Measurements from ENCODE around the gene EGR4.
A peak's percentile ranks its signal among the peaks of the same experiment; 100 is the strongest.

The EGR4 gene

DNA sequence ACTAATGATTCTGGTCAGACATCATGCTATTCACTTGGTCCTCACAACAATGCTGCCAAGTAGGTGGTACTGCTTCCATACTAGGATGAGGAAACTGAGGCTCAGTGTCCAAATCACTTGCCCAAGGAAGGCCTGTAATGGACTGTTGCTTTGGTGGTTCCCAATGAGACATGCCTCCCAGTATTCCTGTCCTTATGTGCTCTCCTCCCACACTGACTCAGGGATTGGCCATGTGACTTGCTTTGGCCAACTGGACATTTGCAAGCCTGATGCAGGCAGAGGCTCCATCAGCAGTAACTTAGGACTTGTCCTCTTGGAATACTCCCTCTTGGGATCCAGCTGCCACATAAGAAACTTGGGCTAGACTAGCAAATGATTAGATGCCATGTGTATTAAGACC lies 12.1 kb downstream of the EGR4 start:
- Histone ChIP-seq H3K27me3 (ENCODE audit: control insufficient read depth, low read length) (no peaks in the 10 kb centered on the region), H3F3A (ENCODE audit: control insufficient read depth, insufficient read depth) (peaks cover 3% of the 10 kb centered on the region; the same call in 1 of the 2 replicates), H3K4me1 (ENCODE audit: control insufficient read depth, low read length) (peaks cover 33% of the 10 kb centered on the region), H3K4me2 (ENCODE audit: low read length) (peak overlapping the region; percentile 99; the same call in 1 of the 2 replicates), H4K20me1 (ENCODE audit: control insufficient read depth, insufficient read depth, low read depth, low read length) (peaks cover 26% of the 10 kb centered on the region), H3K9me2 (replicated peaks; ENCODE audit: control insufficient read depth, low read length) (no peaks in the 10 kb centered on the region), H3K27ac (ENCODE audit: low read depth, low read length) (no peak overlapping the region), H3K4me3 (ENCODE audit: low read length) (no peak overlapping the region), H3K79me2 (ENCODE audit: control insufficient read depth, low read length) (peaks cover 80% of the 10 kb centered on the region), H3K9me3 (ENCODE audit: control insufficient read depth, insufficient read depth, low read length) (no peaks in the 10 kb centered on the region), H3K36me3 (ENCODE audit: control insufficient read depth, low read length) (peaks cover 77% of the 10 kb centered on the region)
- TF ChIP-seq, protein P1, sequence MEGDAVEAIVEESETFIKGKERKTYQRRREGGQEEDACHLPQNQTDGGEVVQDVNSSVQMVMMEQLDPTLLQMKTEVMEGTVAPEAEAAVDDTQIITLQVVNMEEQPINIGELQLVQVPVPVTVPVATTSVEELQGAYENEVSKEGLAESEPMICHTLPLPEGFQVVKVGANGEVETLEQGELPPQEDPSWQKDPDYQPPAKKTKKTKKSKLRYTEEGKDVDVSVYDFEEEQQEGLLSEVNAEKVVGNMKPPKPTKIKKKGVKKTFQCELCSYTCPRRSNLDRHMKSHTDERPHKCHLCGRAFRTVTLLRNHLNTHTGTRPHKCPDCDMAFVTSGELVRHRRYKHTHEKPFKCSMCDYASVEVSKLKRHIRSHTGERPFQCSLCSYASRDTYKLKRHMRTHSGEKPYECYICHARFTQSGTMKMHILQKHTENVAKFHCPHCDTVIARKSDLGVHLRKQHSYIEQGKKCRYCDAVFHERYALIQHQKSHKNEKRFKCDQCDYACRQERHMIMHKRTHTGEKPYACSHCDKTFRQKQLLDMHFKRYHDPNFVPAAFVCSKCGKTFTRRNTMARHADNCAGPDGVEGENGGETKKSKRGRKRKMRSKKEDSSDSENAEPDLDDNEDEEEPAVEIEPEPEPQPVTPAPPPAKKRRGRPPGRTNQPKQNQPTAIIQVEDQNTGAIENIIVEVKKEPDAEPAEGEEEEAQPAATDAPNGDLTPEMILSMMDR (IDR thresholded peaks at IDR 0.05; ENCODE audit: low read depth, low read length, poor library complexity, severe bottlenecking) = no peak
- no peak for TF ChIP-seq EZH2phosphoT487 (IDR thresholded peaks at IDR 0.05; ENCODE audit: borderline replicate concordance, low read length)

DNA sequence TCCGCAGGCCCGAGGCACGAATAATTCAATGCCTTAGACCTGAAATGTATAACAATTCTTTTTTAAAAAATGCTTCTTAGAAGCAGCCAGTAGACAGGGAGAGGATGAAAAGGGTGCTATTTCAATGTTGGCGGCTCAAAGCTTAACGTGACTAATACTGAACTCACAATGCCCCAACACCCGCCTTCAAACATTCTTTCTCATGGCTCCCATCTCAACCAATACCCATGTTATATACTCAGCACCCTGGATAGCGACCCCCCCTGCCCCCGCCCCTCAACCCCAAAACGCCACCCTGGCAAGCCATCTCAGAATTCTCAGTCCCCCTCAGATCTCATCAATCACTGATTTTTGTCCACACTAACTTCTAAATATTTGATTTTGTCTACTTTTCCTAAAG lies 13.5 kb downstream of the EGR4 start:
- Histone ChIP-seq H3K9me2 (replicated peaks; ENCODE audit: control insufficient read depth, low read length) (no peaks in the 10 kb centered on the region), H3K9me3 (ENCODE audit: control insufficient read depth, insufficient read depth, low read length) (no peaks in the 10 kb centered on the region), H3K4me1 (ENCODE audit: control insufficient read depth, low read length) (peaks cover 19% of the 10 kb centered on the region), H3K79me2 (ENCODE audit: control insufficient read depth, low read length) (peaks cover 94% of the 10 kb centered on the region), H3K36me3 (ENCODE audit: control insufficient read depth, low read length) (peaks cover 84% of the 10 kb centered on the region), H3F3A (ENCODE audit: control insufficient read depth, insufficient read depth) (0 out of 2 replicates have a peak, but pooled peaks cover 1% of the 10 kb centered on the region), H3K4me3 (ENCODE audit: low read length) (no peak overlapping the region), H4K20me1 (ENCODE audit: control insufficient read depth, insufficient read depth, low read depth, low read length) (peaks cover 26% of the 10 kb centered on the region), H3K27ac (ENCODE audit: low read depth, low read length) (no peak overlapping the region), H3K27me3 (ENCODE audit: control insufficient read depth, low read length) (no peaks in the 10 kb centered on the region), H3K4me2 (ENCODE audit: low read length) (no peak overlapping the region)
- TF ChIP-seq EZH2phosphoT487 (IDR thresholded peaks at IDR 0.05; ENCODE audit: borderline replicate concordance, low read length) = no peak
- TF ChIP-seq, protein P1 (IDR thresholded peaks at IDR 0.05; ENCODE audit: low read depth, low read length, poor library complexity, severe bottlenecking) = no peak

DNA sequence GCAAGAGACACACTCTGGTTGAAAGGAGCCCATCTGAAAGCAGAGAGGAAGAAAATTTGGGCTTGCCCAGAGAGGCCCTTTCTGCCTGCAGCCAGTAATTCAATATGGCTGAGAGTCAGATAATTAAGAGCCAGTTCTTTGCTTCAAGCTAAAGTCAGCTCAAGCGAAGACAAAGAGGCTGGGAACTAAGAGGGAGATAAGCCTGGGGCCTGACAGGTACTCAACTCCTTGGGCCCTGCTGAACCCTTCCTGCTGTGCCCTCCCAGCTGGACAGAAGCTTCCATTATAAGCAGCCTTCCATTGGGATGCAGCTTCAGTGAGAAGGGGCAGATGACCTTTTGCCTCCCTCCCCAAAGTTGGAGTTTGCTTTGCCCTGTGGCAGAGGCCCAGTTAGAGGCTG lies 21.1 kb downstream of the EGR4 start:
- TF ChIP-seq EZH2phosphoT487 (IDR thresholded peaks at IDR 0.05; ENCODE audit: borderline replicate concordance, low read length) = no peak
- TF ChIP-seq, protein P1 (IDR thresholded peaks at IDR 0.05; ENCODE audit: low read depth, low read length, poor library complexity, severe bottlenecking) = no peak
- Histone ChIP-seq H3K27ac (ENCODE audit: low read depth, low read length) (no peak overlapping the region), H4K20me1 (ENCODE audit: control insufficient read depth, insufficient read depth, low read depth, low read length) (peaks cover 8% of the 10 kb centered on the region)

More for the DNA sequence above, 21.1 kb downstream of the EGR4 start:
- Histone ChIP-seq H3K27me3 (ENCODE audit: control insufficient read depth, low read length) (no peaks in the 10 kb centered on the region), H3K9me3 (ENCODE audit: control insufficient read depth, insufficient read depth, low read length) (no peaks in the 10 kb centered on the region), H3K36me3 (ENCODE audit: control insufficient read depth, low read length) (peaks cover 73% of the 10 kb centered on the region), H3K9me2 (replicated peaks; ENCODE audit: control insufficient read depth, low read length) (no peaks in the 10 kb centered on the region), H3K4me1 (ENCODE audit: control insufficient read depth, low read length) (peaks cover 5% of the 10 kb centered on the region), H3K79me2 (ENCODE audit: control insufficient read depth, low read length) (peaks cover 96% of the 10 kb centered on the region), H3K4me3 (ENCODE audit: low read length) (no peak overlapping the region), H3F3A (ENCODE audit: control insufficient read depth, insufficient read depth) (no peaks in the 10 kb centered on the region; the same call in 1 of the 2 replicates), H3K4me2 (ENCODE audit: low read length) (no peak overlapping the region)
